ENCODE measurements around the gene GFY. TPM values are rescaled to one million over a fixed set of nuclear protein-coding genes. Genes with fewer than 3 reads are reported as not detected.
"Not testable (repeated sequence)": the region's sequence is repeated elsewhere in the genome, so short reads cannot be mapped to it uniquely, and the experiment has no call there.

Gene GFY
- total RNA-seq, 4 donors from 2014 or later: not detected

DNA sequence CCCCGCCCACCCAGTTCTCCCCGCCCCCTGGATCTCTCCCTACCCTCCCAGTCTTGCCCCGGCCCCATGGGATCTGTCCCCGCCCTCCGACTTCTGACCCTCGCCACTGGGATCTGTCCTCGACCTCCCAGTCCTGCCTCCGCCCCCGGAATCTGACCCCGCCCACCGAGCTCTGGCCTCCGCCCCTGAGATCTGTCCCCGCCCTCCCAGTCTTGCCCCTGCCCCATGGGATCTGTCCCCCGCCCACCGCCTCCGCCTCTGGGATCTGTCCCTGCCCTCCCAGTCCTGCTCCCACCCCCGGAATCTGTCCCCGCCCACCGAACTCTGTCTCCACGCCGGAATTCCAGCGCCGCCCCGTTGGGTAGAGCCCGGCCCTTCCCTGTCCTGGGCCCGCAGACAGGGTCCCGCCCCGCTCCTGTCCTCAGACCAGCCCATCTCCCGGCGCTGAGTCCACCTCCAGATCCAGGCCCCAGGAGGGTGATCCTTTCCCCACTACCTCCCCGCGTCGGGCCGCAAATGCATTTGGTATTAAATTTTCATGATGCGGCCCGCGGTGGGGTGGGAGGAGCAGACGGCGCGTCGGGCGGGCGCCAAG is 17.7 kb downstream of the GFY start:
- Histone ChIP-seq H3K36me3 (no peaks in the 10 kb centered on the region), H3K27me3 (peaks cover 6% of the 10 kb centered on the region), H3K4me1 (peaks cover 0 to 7% of the 10 kb centered on the region in 2 donors), H3K9me3 (no peaks in the 10 kb centered on the region), H3K4me3 (replicated peaks in 1 of 3) (peak overlapping the region; percentile 20 to 57 (median 51)), H3K27ac (peak overlapping the region in 2 of 3 donors; percentile 69 to 79)
- intact Hi-C loops (cut with DNase I): loop anchor here (2.0 kb wide), 1 partner anchor 50 kb away; no protein-coding TSS in a partner anchor
- peak; percentile 90 to 91 for DNase-seq
- TF ChIP-seq POLR2A (IDR thresholded peaks at IDR 0.05) (peak in 1 of 2 donors; percentile 35), CTCF (IDR thresholded peaks at IDR 0.05) (no peak)
- 2 to 4% methylated on average over 14 to 34 of the region's 43 CpGs for WGBS, 2 donors

GRCh38 chr19:49443366-49444099 is 18.3 kb downstream of the GFY start:
- DNase-seq: peak; percentile 97
- intact Hi-C loops (cut with DNase I): loop anchor here (2.0 kb wide), 1 partner anchor 51 kb away; no protein-coding TSS in a partner anchor
- H3K27me3 ChIP-seq: peaks cover 6% of the 10 kb centered on the region
- no peaks in the 10 kb centered on the region for H3K9me3 ChIP-seq
- TF ChIP-seq POLR2A (IDR thresholded peaks at IDR 0.05) (no peak), CTCF (IDR thresholded peaks at IDR 0.05) (peak; percentile 39 to 87 (median 79))
- H3K4me3 ChIP-seq (replicated peaks in 1 of 3): peak overlapping the region; percentile 20 to 57 (median 51)
- no peaks in the 10 kb centered on the region for H3K36me3 ChIP-seq
- peaks cover 0 to 7% of the 10 kb centered on the region in 2 donors for H3K4me1 ChIP-seq
- H3K27ac ChIP-seq: peak overlapping the region in 2 of 3 donors; percentile 69 to 79
- WGBS, 2 donors: 0 to 1% methylated on average over 41 to 46 of the region's 47 CpGs

DNA sequence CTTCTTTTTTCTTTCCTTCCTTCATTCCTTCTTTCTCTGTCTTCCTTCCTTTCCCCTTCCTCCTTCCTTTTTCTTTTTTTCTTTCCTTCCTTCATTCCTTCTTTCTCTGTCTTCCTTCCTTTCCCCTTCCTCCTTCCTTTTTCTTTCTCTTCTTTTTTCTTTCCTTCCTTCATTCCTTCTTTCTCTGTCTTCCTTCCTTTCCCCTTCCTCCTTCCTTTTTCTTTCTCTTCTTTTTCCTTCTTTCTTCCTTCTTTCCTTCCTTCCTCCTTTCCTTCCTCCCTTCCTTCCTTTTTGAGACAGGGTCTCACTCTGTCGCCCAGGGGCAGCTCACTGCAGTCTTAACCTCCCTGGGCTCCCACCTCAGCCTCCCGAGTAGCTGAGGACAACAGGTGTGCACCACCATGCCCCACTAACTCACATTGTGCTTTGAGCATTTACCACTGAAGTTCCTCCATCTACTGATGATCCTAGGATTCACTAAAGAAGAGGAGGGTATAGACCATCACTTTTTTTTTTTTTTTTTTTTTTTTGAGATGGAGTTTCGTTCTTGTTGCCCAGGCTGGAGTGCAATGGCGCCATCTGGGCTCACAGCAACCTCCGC is 19.0 kb downstream of the GFY start:
- H3K36me3 ChIP-seq; H3K4me1 ChIP-seq; H3K27me3 ChIP-seq; H3K9me3 ChIP-seq; DNase-seq; intact Hi-C loops (cut with DNase I); H3K4me3 ChIP-seq (replicated peaks in 1 of 3); H3K27ac ChIP-seq: not testable (repeated sequence)
- 75 to 76% methylated on average over 5 of the region's 5 CpGs for WGBS, 2 donors

- intact Hi-C loops (cut with DNase I): no loop called here
- 64 to 95% methylated on average over 3 of the region's 3 CpGs for WGBS, 2 donors
Measured at GRCh38 chr19:49445997-49446396, 20.8 kb downstream of the GFY start.

More at GRCh38 chr19:49445997-49446396, 20.8 kb downstream of the GFY start:
- Histone ChIP-seq H3K27ac (no peak overlapping the region), H3K4me1 (peaks cover 5 to 13% of the 10 kb centered on the region in 2 donors), H3K4me3 (replicated peaks in 1 of 3) (no peak overlapping the region), H3K36me3 (peaks cover 0 to 5% of the 10 kb centered on the region in 2 donors), H3K9me3 (no peaks in the 10 kb centered on the region), H3K27me3 (peaks cover 6% of the 10 kb centered on the region)
- TF ChIP-seq POLR2A (IDR thresholded peaks at IDR 0.05): no peak
- TF ChIP-seq CTCF (IDR thresholded peaks at IDR 0.05): no peak
- DNase-seq: no peak
